Trophoblast cell (in vitro differentiated cells and primary cell): ENCODE results near the gene FLRT2.

Experiments
- DNase-seq, 2 donors: peaks; one replicate each; pipeline ENCODE4 v3.0.0-alpha.2; 2016
- H2AFZ ChIP-seq: 2 replicates; pipeline ENCODE4 v1.6.1; 2013; ENCODE audit warnings: low read length, moderate library complexity, mild to moderate bottlenecking; ENCODE audit not compliant: insufficient read depth, poor library complexity
- H2AK5ac ChIP-seq: 2 replicates; pipeline ENCODE4 v1.6.1; 2013; ENCODE audit warnings: mild to moderate bottlenecking, low read length
- H2BK120ac ChIP-seq: 2 replicates; pipeline ENCODE4 v1.6.1; 2013; ENCODE audit warnings: low read length, mild to moderate bottlenecking, moderate library complexity; ENCODE audit not compliant: insufficient read depth, poor library complexity
- H2BK12ac ChIP-seq: 2 replicates; pipeline ENCODE4 v1.6.1; 2013; ENCODE audit warnings: mild to moderate bottlenecking, low read length, moderate library complexity
- H2BK5ac ChIP-seq: 2 replicates; pipeline ENCODE4 v1.6.1; 2013; ENCODE audit warnings: low read length, low read depth, moderate library complexity, mild to moderate bottlenecking; ENCODE audit not compliant: poor library complexity
- H3K14ac ChIP-seq: 2 replicates; pipeline ENCODE4 v1.6.1; 2013; ENCODE audit warnings: mild to moderate bottlenecking, low read length
- H3K18ac ChIP-seq: 2 replicates; pipeline ENCODE4 v1.6.1; 2013; ENCODE audit warnings: mild to moderate bottlenecking, low read length
- H3K23ac ChIP-seq: 2 replicates; pipeline ENCODE4 v1.6.1; 2013; ENCODE audit warnings: low read length
- H3K27ac ChIP-seq: 2 replicates; pipeline ENCODE4 v1.5.1; 2013; ENCODE audit warnings: low read depth, mild to moderate bottlenecking, inconsistent platforms, low read length, moderate library complexity
- H3K27me3 ChIP-seq: 2 replicates; pipeline ENCODE4 v1.6.1; 2013; ENCODE audit warnings: inconsistent platforms, mild to moderate bottlenecking, low read length, moderate library complexity; ENCODE audit not compliant: insufficient read depth
- H3K36me3 ChIP-seq, 2 experiments: 1 replicate in 1 of 2; 2 replicates in 1 of 2; pipeline ENCODE4 v1.6.1; 2013; ENCODE audit warnings: low read length in 2 of 2, mild to moderate bottlenecking in 2 of 2, moderate library complexity in 1 of 2; ENCODE audit not compliant: insufficient read depth in 2 of 2, control insufficient read depth in 1 of 2
- H3K4ac ChIP-seq: 2 replicates; pipeline ENCODE4 v1.6.1; 2013; ENCODE audit warnings: low read depth, mild to moderate bottlenecking, low read length, moderate library complexity
- H3K4me1 ChIP-seq, 2 experiments: 1 replicate in 1 of 2; 2 replicates in 1 of 2; pipeline ENCODE4 v1.6.1; 2013; ENCODE audit warnings: low read length in 2 of 2, mild to moderate bottlenecking in 2 of 2, moderate library complexity in 1 of 2; ENCODE audit not compliant: insufficient read depth in 2 of 2, control insufficient read depth in 1 of 2
- H3K4me2 ChIP-seq: 2 replicates; pipeline ENCODE4 v1.6.1; 2013; ENCODE audit warnings: inconsistent platforms, mild to moderate bottlenecking, low read length, moderate library complexity
- H3K4me3 ChIP-seq: 2 replicates; pipeline ENCODE4 v1.5.1; 2013; ENCODE audit warnings: mild to moderate bottlenecking, low read depth, low read length, inconsistent platforms
- H3K79me1 ChIP-seq: one replicate; pipeline ENCODE4 v1.6.1; 2013; ENCODE audit warnings: low read length
- H3K79me2 ChIP-seq: 2 replicates; pipeline ENCODE4 v1.6.1; 2013; ENCODE audit warnings: low read length, mild to moderate bottlenecking; ENCODE audit not compliant: control insufficient read depth, insufficient read depth, poor library complexity
- H3K9ac ChIP-seq: 2 replicates; pipeline ENCODE4 v1.6.1; 2013; ENCODE audit warnings: mild to moderate bottlenecking, low read length
- H3K9me3 ChIP-seq: 2 replicates; pipeline ENCODE4 v1.6.1; 2013; ENCODE audit warnings: low read depth, mild to moderate bottlenecking, control low read depth, inconsistent platforms, low read length; ENCODE audit not compliant: insufficient read depth
- H4K12ac ChIP-seq: 2 replicates; pipeline ENCODE4 v1.6.1; 2013; ENCODE audit warnings: low read depth, mild to moderate bottlenecking, low read length, moderate library complexity
- H4K8ac ChIP-seq: 2 replicates; pipeline ENCODE4 v1.6.1; 2013; ENCODE audit warnings: low read depth, mild to moderate bottlenecking, low read length, moderate library complexity
- H4K91ac ChIP-seq: one replicate; pipeline ENCODE4 v1.6.1; 2013; ENCODE audit warnings: low read depth, mild to moderate bottlenecking, low read length, moderate library complexity
- WGBS: extraction: QIAGEN DNeasy Blood & Tissue Kit; methylation state at CpG from one replicate; pipeline ENCODE4 v1.1.7; 2013; ENCODE audit warnings: missing lambda C conversion rate; ENCODE audit not compliant: insufficient read length, insufficient coverage; ENCODE audit errors: extremely low coverage; 5-methylcytosine and 5-hydroxymethylcytosine counted together

FLRT2 gene

GRCh38 chr14:85695300-85695699, 165.4 kb downstream of the FLRT2 start:
- Histone ChIP-seq H2AFZ (no peak overlapping the region), H3K4me3 (no peak overlapping the region), H3K27ac (no peak overlapping the region), H3K27me3 (no peaks in the 10 kb centered on the region), H3K18ac (no peak overlapping the region), H3K4me2 (no peak overlapping the region), H4K12ac (no peak overlapping the region), H2BK120ac (no peak overlapping the region), H3K9me3 (no peaks in the 10 kb centered on the region), H2BK12ac (no peak overlapping the region), H3K4ac (no peak overlapping the region), H3K79me2 (no peaks in the 10 kb centered on the region), H4K8ac (no peak overlapping the region), H3K4me1 (no peaks in the 10 kb centered on the region), H2AK5ac (no peak overlapping the region), H4K91ac (no peak overlapping the region), H2BK5ac (no peak overlapping the region), H3K23ac (no peak overlapping the region), H3K14ac (no peak overlapping the region), H3K36me3 (no peaks in the 10 kb centered on the region), H3K9ac (no peak overlapping the region), H3K79me1 (no peaks in the 10 kb centered on the region)
- no peak for DNase-seq
- WGBS: no CpG with 5 or more reads among the region's 2 CpGs

- no peak overlapping the region for H3K23ac ChIP-seq
- no peak overlapping the region for H3K18ac ChIP-seq
- H4K12ac ChIP-seq: no peak overlapping the region
- no peak overlapping the region for H3K4ac ChIP-seq
- H2AK5ac ChIP-seq: no peak overlapping the region
- H3K79me2 ChIP-seq: no peaks in the 10 kb centered on the region
- no peaks in the 10 kb centered on the region for H3K4me1 ChIP-seq
- no peak overlapping the region for H4K91ac ChIP-seq
- no peak overlapping the region for H2AFZ ChIP-seq
- no peak overlapping the region for H3K4me3 ChIP-seq
- H3K79me1 ChIP-seq: no peaks in the 10 kb centered on the region
- no peak overlapping the region for H3K27ac ChIP-seq
- no peak overlapping the region for H2BK120ac ChIP-seq
- H2BK5ac ChIP-seq: no peak overlapping the region
- H4K8ac ChIP-seq: no peak overlapping the region
- H3K4me2 ChIP-seq: no peak overlapping the region
- no peaks in the 10 kb centered on the region for H3K36me3 ChIP-seq
- H2BK12ac ChIP-seq: no peak overlapping the region
- no peak overlapping the region for H3K9ac ChIP-seq
- WGBS: no CpG with 5 or more reads among the region's 6 CpGs
- no peaks in the 10 kb centered on the region for H3K27me3 ChIP-seq
- no peak for DNase-seq
- H3K9me3 ChIP-seq: no peaks in the 10 kb centered on the region
- no peak overlapping the region for H3K14ac ChIP-seq
Measured at GRCh38 chr14:85701116-85701515, 171.2 kb downstream of the FLRT2 start.

GRCh38 chr14:85701763-85702162, 171.8 kb downstream of the FLRT2 start:
- H4K91ac ChIP-seq: no peak overlapping the region
- H3K27ac ChIP-seq: no peak overlapping the region
- no peaks in the 10 kb centered on the region for H3K36me3 ChIP-seq
- H3K9me3 ChIP-seq: no peaks in the 10 kb centered on the region
- no peaks in the 10 kb centered on the region for H3K79me2 ChIP-seq
- H3K9ac ChIP-seq: no peak overlapping the region
- H3K23ac ChIP-seq: no peak overlapping the region
- no peak overlapping the region for H2AK5ac ChIP-seq
- H3K79me1 ChIP-seq: no peaks in the 10 kb centered on the region
- H2BK12ac ChIP-seq: no peak overlapping the region
- no CpG with 5 or more reads among the region's 3 CpGs for WGBS
- H4K8ac ChIP-seq: no peak overlapping the region
- H3K4me3 ChIP-seq: no peak overlapping the region
- H2BK120ac ChIP-seq: no peak overlapping the region
- no peaks in the 10 kb centered on the region for H3K27me3 ChIP-seq
- no peak overlapping the region for H3K14ac ChIP-seq
- H4K12ac ChIP-seq: no peak overlapping the region
- H2AFZ ChIP-seq: no peak overlapping the region
- H3K4me2 ChIP-seq: no peak overlapping the region
- no peak overlapping the region for H3K18ac ChIP-seq
- no peaks in the 10 kb centered on the region for H3K4me1 ChIP-seq
- H2BK5ac ChIP-seq: no peak overlapping the region
- DNase-seq: peak in 1 of 2 donors; percentile 23
- H3K4ac ChIP-seq: no peak overlapping the region

GRCh38 chr14:85702191-85702590, 172.2 kb downstream of the FLRT2 start:
- Histone ChIP-seq H2BK12ac (no peak overlapping the region), H3K9me3 (no peaks in the 10 kb centered on the region), H2BK5ac (no peak overlapping the region), H3K79me1 (no peaks in the 10 kb centered on the region), H3K14ac (no peak overlapping the region), H3K4me1 (no peaks in the 10 kb centered on the region), H2AK5ac (no peak overlapping the region), H3K27me3 (no peaks in the 10 kb centered on the region), H4K8ac (no peak overlapping the region), H3K36me3 (no peaks in the 10 kb centered on the region), H3K4me3 (no peak overlapping the region), H3K4ac (no peak overlapping the region), H3K79me2 (no peaks in the 10 kb centered on the region), H2BK120ac (no peak overlapping the region), H4K91ac (no peak overlapping the region), H2AFZ (no peak overlapping the region), H4K12ac (no peak overlapping the region), H3K9ac (no peak overlapping the region), H3K23ac (no peak overlapping the region), H3K27ac (no peak overlapping the region), H3K4me2 (no peak overlapping the region), H3K18ac (no peak overlapping the region)
- no CpG with 5 or more reads among the region's 1 CpG for WGBS
- no peak for DNase-seq
